NCI-H2081 treated with DMSO at 0.1 percent for 48 hours (cell line): ENCODE results near the gene CELSR1.

Source experiments
- DNase-seq: peaks from one replicate; lab custom pipeline; 2025; lab: John Stamatoyannopoulos, UW

Gene CELSR1

DNA sequence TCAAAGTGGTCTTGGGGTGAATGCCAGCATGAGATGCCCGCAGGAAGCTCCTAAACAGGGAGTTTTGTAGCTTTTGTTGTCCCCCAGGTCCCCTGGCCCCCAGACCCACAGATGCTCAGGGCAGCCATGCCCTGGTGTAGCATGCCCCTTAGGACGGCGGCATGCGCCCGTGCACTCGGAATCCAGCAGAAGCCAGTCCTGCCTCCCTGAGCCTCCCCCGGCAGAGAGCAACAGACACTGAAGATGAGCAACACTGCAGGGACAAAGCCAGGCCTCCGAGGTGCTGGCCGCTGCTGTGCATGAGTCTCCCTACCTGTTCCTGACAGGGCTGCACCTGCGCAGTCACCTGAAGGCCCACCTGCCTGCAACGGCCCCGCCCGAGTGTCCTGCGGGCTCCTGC lies 142.8 kb downstream of the CELSR1 start:
- no peak for DNase-seq

GRCh38 chr22:46393873-46394272 lies 143.5 kb downstream of the CELSR1 start:
- DNase-seq, result no peak

GRCh38 chr22:46392137-46392844 lies 145.1 kb downstream of the CELSR1 start:
- no peak for DNase-seq

- no peak for DNase-seq
These were observed 145.8 kb downstream of the CELSR1 start for GRCh38 chr22:46391486-46392136.

DNA sequence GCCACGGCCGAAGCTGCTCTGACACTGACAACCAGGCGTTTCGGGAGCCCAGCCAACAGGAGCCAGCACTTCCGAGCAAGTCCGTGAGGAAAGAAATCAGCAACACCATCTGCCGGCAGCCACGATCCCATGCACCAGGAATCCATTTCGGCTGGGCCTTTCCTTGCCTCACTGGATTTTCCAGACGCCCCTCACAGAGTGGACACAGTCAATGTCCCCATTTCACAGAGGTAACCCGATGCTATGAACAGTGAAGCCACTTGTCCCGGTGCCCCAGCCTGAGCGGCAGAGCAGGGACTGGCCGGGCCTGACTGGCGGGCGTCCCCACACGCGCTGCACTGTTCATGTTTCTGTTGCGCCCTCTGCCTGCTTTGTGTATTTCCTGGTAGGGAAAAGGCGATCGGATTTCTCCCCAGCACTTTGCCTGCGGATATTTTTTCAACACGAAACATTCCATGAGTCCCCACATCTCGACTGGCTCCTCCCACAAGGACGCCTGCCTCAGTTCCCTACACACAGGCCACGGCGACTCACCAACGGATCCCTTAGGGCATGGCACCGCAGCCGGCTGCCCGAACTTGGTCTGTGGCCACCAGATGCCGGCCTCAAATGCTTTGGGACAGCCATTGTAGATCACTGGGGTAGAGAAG lies 146.6 kb downstream of the CELSR1 start:
- DNase-seq, result no peak

DNA sequence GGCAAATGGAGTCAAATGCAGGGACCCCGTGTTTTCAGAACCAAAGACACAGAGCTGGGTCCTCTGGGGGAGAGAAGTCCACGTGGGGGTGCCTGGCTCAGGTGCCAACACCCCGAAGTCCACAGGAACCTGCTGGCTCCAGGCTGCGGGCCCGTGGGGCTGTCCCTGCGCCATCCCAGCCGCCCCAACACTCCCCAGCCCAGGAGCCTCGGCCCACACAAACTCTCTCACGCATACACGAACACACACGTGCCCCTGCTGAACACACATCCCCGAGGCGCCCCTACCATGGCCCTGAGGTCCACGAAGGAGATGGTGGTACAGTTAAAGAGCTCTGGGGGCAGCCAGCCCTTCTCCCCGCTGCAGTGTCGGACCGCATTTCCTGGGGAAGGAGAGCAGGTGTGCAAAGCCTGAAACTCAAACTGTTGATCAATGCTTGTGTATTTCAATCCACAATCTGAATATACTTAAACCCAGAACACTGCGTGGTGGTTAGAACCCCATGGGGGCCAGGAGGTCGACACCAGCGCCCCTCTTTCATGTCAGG lies 147.2 kb downstream of the CELSR1 start:
- no peak for DNase-seq

GRCh38 chr22:46389081-46389480 lies 148.3 kb downstream of the CELSR1 start:
- no peak for DNase-seq

DNA sequence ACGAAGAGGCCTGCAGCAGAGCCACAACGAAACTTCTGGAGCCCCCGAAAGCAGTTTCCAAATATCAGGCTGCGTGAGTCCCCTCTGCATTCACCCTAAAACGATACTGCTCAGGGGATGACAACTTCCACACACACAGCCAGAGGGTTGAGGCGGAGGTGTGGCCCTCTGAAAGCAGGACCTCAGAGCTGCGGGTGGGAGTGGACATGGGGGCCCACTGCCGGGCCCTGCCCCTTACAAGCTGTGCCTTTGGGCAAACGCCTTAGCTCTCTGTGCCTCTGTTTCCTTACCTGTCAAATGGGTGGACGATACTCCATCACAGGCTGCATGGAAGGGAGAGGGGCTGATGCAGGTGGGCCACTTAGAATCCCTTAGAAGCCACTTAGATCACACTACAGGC lies 148.8 kb downstream of the CELSR1 start:
- DNase-seq, result no peak

DNA sequence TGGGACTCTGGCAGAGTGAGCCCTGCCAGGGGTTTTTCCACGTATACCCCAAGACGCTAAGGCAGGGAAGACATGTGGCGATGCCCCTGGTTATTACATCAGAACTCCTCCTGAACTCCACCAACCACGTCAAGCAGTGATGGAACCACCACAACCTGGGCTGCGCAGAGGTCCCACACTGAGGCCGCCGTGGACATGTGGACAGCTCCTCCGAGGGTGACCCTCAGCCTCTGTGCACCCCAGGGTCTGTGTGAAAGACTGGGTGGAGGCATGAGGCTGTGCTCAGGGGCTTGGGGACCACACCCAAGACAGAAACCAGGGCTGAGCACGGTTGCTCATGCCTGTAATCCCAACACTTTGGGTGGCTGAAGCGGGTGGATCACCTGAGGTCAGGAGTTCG lies 149.7 kb downstream of the CELSR1 start:
- no peak for DNase-seq

GRCh38 chr22:46386312-46386711 lies 151.1 kb downstream of the CELSR1 start:
- no peak for DNase-seq

- no peak for DNase-seq
These were observed 154.9 kb downstream of the CELSR1 start for GRCh38 chr22:46382524-46382923.

DNA sequence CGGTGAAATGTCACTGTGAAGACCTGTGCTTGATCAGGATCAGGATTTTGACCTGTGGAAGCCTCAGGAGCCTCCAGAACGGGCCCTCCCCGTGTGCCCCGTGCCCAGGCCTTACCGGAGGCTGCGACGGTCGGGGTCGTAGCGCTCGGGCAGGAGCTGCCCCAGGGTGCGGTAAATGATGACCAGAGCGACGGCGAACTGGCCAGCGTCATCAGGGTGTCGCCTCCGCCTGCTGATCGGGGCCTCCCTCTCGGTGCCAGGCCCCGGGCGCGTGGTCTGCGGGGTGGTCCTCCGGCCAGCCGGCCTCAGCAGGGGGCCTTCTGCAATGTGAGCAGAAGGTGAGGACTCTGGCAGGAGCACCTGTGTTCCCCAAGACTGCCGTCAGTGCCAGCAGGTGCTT lies 155.7 kb downstream of the CELSR1 start:
- DNase-seq, result no peak

- no peak for DNase-seq
These were observed 156.3 kb downstream of the CELSR1 start for GRCh38 chr22:46381142-46381541.

- DNase-seq, result no peak
These were observed 156.8 kb downstream of the CELSR1 start for GRCh38 chr22:46380581-46380980.

- DNase-seq, result no peak
These were observed 157.4 kb downstream of the CELSR1 start for GRCh38 chr22:46380069-46380468.

GRCh38 chr22:46379066-46379930 lies 158.1 kb downstream of the CELSR1 start:
- DNase-seq, result no peak

DNA sequence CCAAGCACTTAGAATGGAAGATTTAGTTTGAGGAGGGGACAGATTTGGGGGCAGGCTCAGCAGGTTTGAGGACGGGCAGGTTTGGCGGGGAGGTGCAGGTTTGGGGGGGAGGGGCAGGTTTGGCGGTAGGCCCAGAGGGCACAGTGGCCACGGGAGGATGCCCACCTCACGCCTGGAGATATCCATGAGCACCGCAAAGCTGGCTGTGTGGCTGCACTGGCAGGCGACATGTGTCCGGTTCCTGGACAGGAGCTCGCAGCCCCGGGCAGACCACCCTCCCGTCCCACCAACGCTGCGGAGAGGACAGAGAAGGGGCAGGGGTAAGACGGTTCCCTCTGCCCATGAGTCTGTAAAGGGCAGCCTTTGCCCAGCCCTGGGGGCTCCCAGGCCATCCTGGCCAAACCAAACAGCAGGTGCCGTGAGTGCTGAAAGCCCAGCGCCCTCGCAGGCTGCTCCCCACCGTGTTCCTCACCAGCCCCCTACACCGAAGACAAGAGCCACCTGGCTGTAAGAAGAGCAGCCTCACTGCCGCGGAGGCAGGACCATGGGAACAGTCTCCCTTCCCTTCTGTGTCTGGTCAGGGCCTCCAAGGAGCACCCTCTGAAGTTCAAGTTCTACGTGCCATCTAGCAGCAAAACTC lies 158.9 kb downstream of the CELSR1 start:
- no peak for DNase-seq

GRCh38 chr22:46377525-46378425 lies 159.6 kb downstream of the CELSR1 start:
- DNase-seq, result no peak

- DNase-seq, result no peak
These were observed 160.4 kb downstream of the CELSR1 start for GRCh38 chr22:46376908-46377524.

DNA sequence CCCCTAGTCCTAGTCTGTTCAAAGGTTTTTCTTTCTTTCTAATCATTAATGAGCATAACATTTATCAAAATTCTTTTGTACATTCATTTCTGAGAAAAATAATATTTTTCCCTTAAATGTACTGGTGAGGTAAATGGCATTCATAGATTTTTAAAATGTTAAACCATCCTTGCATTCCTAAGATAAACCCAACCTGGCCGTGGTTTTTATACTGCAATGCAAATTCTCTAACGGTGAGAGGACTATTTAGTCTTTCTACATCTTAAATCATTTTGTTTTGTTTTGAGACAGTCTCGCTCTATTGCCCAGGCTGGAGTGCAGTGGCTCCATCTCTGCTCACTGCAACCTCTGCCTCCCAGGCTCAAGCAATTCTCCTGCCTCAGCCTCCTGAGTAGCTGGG lies 161.3 kb downstream of the CELSR1 start:
- no peak for DNase-seq
